Measurements from ENCODE around the gene MAPK12.

MAPK12 gene

GRCh38 chr22:50268655-50269113 lies 7.2 kb upstream of the MAPK12 start:
- no peak for DNase-seq (ENCODE audit: low read depth, low spot score)

DNA sequence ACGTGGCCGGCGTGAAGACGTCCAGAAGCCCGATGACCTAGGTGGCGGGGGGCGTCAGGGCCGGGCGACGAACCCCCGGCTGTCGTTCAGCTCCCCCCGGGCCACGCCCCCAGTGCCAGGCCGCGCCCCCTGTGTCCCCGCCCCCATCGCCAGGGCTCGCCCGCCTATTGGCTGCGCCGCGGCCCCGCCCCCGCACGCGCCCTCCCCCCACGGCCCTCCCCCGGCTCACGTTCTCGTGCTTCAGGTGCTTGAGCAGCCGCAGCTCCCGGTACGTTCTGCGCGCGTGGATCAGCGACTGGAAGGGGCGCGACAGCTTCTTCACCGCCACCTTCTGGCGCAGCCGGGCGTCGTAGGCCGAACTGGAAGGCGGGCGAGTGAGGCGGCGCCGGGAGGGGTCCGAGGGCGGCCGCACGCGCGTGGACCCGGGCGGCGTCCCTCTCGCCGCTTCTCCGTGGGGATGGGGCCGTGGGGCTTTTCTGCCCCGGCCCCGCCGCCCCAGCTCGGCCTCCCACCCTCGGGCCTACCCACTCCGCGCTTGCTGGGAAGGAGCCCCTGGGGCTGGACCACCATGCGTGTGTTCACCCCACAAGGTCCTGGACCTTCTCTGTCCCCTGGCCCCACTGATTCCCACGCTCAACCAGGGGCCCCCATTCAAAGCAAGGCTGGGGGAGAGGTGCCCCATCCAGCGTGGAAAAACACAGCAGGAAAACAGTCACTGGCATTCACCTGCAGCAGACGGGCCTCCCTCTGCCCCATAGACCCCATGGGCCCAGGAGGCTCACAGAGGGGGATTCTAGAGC lies 6.3 kb upstream of the MAPK12 start:
- DNase-seq (ENCODE audit: low read depth, low spot score) = no peak

DNA sequence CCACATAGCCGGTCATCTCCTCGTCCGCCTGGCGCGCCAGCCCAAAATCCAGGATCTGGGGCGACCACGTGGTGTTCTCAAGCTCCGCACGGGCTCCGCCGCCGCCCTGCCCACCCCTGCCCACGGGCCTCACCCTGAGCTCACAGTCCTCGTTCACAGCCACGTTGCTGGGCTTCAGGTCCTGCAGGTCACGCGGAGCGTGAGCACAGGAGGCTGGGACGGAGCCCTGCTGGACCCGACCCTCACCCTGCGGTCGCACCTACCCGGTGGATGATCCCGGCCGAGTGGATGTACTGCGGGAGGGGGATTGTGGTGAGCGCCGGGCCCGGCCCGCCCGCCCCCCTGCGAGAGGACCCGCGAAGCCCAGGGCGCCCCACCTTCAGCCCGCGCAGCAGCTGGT lies 5.5 kb upstream of the MAPK12 start:
- no peak for DNase-seq (ENCODE audit: low read depth, low spot score)

DNA sequence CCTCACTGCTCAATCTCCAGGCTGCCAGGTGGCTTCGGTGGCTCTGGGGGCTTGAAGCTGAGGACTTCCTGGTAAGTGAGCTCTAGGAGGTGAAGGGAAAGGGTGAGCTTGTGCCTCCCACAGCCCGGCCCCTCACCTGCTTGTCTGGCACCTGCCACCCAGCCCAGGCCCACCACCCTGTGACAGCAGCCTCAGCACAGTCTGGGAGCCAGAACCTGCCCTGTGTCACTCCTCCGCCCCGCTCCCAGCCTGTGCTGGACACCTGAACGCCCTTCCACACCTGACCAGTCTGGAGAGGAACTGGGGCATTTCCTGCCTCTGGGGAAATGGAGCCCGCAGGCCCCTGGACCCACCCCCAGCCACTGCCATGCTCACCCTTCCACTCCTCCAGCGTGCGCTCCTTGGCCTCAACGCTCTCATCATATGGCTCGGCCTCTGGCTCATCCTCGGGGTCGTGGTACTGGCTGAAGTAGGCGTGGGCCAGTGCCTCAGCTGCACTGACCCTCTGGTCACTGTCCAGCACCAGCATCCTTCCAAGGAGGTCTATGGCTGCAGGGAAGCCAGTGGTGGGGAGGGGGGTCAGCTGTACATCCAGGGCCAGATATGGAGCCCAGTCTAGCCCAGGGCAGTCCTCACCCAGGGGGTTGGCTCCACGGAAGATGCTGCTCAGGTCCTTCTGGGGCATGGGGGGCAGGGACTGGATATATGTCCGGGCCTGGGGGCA lies 3.6 kb upstream of the MAPK12 start:
- no peak for DNase-seq (ENCODE audit: low read depth, low spot score)

DNA sequence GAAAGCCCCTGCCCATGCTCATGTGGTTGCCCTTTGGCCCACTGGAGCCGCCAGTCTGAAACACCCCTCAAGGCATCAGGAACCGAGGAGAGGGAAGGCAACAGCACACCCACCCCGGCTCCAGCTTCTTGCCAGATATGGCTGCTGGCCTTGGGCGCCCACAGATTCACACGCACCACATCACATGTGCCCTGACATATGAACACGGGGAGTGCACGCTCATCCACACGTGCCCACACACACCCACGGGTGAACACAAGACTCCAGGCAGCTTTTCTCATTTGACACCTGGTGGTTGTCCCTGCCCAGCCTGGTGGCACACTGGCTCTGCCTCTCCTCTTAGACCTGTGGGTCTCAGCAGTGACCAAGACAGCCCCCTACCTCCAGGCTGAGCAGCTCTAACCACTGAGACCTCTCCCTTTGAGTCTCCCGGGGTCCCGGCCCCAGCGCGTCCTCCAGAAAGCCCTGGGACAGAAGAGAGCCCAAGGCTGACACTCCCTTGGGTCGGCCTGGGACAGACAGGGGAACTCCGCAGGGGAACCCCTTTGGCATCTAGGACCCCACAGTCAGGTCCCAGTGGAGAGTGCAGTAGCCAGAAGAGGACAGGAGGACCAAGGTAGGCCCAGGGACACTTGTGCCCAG lies 2.7 kb upstream of the MAPK12 start:
- DNase-seq (ENCODE audit: low read depth, low spot score) = no peak

- no peak for DNase-seq (ENCODE audit: low read depth, low spot score)
These were observed 1.6 kb upstream of the MAPK12 start for GRCh38 chr22:50262973-50263617.

DNA sequence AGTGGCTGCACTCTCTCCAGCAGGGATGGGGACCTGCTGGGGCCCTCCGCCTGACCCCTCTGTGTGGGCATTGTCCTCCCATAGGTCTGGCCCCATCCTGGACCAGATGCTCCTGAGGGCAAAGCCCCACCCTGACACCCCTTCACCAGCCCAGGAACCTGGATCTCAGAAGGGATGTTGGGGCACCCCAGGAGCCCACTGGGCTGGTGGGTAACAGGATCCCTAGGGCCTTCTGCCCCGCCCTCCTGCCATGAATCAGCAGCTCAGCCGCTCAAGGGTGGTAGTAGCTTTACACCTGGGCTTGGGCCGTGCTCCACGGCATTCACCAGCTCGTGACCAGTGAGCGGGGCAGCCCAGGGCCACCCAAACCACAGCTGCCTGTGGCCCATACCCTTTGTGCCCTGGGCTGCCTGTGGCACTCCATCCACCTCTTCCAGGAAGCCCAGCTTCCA lies 1.0 kb upstream of the MAPK12 start:
- DNase-seq (ENCODE audit: low read depth, low spot score) = no peak

DNA sequence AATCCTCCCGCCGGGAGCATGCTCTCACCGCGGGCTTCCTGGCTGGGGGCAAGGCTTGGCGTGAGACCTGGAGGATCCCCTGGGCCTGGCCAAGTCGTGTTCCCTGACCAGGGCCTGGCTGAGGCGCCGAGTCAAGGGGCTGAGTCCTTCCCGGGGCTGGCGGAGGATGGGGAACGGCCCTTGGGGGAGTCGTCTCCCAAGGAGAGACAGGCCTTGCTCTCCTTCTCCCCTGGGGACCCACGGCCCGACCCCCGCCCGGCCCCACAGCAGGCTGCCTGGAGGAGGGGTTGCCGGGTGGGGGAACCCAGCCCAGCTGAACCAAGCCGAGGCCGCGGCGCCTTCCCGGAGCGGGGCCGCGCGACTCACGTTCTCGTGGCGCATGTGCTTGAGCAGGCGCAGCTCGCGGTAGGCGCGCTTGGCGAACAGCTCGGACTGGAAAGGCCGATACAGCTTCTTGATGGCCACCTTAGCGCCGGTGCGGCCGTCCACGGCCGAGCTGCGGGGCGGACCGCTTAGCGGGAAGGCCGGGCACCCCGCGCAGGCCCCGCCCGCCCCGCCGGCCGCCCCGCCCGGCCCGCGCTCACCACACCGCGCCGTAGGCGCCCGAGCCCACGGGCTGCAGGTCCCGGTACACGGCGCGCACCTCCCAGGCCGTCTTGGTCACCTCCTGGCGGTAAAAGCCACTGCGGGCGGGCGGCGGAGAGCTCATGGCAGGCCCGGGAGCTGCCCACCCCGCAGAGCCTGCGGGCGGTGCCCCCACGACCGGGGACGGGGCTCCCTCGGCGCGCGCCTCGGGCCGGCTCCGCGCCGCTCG lies 475 bp downstream of the MAPK12 start:
- no peak for DNase-seq (ENCODE audit: low read depth, low spot score)

DNA sequence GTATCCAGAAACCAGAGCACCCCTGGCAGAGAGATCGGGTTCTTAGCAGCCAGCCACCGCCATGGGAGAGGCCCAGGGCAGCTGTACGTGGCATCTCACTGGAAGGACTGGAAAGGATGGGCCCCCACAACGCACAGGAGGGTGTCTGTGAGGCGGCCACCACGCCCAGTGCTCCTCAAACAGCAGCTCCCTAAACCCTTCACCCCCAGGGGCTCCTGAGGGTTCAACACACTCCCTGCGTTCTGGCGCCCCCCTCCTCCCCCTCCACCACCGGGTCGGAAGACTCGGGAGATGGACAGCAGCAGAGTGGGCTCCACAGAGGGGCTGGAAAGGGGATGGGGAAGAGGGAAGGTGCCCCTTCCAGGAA lies 1.1 kb downstream of the MAPK12 start:
- DNase-seq (ENCODE audit: low read depth, low spot score) = no peak

- DNase-seq (ENCODE audit: low read depth, low spot score) = no peak
These were observed 2.2 kb downstream of the MAPK12 start for GRCh38 chr22:50259302-50259701.

DNA sequence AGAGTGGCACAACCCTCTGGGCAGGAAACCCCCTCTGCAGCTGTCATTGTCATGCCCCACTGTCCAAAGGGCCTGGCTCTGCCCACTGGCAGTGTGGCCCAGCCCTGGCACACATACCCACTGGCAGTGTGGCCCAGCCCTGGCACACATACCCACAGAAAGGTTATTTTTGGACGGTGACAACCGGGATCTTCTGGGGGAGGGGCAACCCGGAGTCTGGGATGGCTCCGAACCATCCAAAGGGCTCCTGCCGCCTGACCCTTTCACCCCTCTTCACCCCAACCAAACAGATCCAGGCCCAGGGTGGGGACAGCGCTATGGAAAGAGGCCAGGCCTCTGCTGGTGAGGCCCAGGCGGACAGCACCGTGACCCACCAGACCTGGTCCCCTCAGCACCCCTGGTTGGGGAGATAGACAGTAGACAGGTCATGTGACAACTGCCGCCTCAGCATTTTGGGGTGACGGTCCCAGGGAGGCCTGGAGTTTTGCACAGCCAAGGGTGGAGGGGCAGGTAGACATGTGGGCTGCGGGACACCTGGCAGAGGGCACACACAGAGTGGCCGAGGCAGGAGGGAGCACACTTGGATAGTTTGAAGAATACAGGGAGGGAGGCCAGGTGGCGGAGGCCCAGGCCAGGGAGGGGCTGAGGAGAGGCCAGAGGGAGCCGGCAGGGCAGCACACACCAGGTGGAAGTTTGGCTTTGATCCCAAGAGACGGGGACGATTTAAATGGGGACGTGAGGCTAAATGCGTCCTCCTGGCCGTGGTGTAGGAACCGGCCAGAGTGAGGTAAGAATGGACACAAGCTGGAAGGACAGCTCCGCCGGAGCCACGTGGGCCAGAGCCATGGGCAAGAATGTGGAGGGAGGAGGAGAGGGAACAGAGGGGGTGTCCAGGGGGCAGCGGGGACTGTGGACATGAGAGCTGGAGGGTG lies 2.9 kb downstream of the MAPK12 start:
- no peak for DNase-seq (ENCODE audit: low read depth, low spot score)

DNA sequence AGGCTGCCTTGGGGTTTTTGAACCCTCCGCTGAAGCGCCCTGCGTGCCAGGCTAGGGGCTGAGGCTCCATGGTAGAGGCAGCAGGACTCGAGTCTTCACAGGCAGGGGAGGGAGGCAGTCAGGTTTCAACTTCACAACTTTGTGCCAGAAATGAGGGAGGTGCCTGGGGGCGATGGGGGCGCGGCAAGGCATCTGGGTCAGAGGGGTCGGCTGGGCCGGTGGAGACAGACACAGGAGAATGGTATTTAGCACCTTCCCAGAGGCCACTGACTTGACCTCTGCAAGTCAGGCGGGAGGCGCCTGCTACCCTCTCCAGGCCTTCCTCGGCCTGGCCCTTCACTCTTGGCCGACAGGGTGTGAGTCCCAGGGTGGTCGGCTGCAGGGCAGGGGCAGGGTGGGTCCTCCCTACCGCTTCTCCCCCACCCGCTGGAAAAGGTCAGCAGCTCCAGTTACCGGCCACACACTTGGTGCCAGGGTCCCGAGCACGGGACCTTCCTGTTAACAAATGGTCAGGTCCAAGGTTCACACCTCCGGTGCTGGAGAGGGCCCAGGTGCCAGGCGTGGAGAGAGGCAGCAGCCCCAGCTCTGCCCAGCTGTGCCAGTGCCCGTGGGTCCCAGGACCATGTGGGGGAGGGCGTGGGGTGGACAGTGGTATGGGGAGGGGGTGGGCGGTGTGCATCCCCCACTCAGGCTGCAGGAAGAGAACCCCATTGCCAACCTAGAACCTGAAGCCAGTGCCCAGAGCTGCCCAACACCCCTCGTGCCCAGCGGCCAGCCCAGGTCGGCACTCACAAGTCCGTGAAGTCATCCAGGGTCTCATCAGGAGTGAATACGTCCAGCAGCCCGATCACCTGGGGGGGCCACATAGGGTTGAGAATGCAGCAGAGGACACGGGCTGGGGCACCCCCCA lies 3.8 kb downstream of the MAPK12 start:
- no peak for DNase-seq (ENCODE audit: low read depth, low spot score)

- DNase-seq (ENCODE audit: low read depth, low spot score) = no peak
These were observed 4.4 kb downstream of the MAPK12 start for GRCh38 chr22:50257041-50257440.

GRCh38 chr22:50256258-50256862 lies 5.1 kb downstream of the MAPK12 start:
- DNase-seq (ENCODE audit: low read depth, low spot score) = no peak

GRCh38 chr22:50255607-50256006 lies 5.9 kb downstream of the MAPK12 start:
- no peak for DNase-seq (ENCODE audit: low read depth, low spot score)

DNA sequence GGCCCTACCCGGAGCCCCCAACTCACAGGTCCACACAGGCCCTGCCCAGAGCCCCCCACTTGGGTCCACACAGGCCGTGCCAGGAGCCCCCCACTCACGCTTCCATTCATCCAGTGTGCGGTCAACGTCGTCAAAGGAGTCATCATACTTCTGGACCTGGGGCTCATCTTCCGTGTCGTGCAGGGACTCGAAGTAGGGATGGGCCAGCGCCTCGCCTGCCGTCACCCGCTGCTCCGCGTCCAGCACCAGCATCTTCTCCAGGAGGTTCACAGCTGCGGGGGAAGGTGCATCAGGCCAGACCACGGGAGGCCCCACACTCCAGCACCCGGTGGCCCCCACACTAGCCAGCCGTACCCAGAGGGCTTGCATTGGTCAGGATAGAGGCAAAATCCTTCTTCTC lies 6.4 kb downstream of the MAPK12 start:
- no peak for DNase-seq (ENCODE audit: low read depth, low spot score)

GRCh38 chr22:50253941-50254340 lies 7.5 kb downstream of the MAPK12 start:
- no peak for DNase-seq (ENCODE audit: low read depth, low spot score)

DNA sequence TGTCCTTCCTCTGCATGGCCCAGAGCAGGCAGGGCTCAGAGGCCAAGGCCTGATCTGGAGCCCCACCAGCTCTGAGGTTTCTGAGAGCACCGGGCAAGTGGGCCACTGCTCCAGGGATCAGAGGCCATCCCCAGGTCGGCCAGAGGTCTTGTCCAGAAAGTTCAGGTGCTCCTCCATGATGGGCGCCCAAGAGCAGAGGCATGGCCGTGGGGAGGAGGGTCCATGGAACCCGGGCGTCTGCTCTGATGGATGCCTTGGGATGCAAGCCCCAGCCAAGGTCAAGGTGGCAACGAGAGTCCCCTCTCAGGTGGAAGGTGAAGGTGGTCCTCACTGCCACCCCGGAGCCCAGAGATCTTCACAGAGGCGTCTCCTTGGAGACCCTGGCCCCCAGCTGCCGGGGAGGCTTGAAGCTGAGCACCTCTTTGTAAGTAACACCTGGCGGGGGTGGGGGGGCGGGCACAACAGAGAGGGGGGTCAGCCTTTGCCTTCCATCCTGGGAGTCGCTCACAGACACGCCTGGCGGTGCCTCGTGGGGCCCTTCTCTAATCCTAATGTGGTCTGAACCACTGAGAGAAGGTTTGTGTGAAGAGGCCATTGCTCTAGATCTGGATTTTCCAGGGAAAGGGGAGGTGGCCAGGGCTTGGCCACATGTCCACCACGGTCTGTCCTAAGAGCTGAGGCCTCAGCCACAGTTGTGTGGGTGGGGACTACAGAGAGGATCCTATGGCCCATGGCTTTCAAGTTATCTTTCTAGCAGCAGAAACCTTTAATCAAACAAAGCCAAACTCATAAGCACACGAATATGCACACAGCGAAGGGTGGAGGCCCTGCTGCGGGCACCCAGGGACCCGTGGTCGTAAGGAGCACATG lies 8.2 kb downstream of the MAPK12 start:
- no peak for DNase-seq (ENCODE audit: low read depth, low spot score)
